ENCODE data around the gene TRAFD1. TPM values are rescaled to one million over a fixed set of nuclear protein-coding genes. Genes with fewer than 3 reads are reported as not detected.
"Not testable (repeated sequence)": the region's sequence is repeated elsewhere in the genome, so short reads cannot be mapped to it uniquely, and the experiment has no call there.

TRAFD1 gene
- total RNA-seq, 1 experiment from 2014 or later: 25.5 TPM

DNA sequence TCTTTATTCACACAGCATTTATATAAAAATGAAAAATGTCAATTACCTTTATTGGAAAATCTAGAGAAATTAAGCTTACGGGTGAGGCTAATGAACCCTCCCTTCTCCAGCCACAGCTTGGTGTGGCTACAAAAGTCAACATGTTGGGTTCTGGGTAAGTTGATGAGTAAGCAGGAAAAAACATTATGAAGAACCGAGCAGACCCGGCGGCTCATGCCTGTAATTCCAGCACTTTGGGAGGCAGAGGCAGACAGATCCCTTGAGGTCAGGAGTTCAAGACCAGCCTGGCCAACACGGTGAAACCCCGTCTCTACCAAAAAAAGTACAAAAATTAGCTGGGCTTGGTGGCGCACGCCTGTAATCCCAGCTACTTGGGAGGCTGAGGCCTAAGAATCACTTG is 27.7 kb upstream of the TRAFD1 start:
- H3K4me2 ChIP-seq (ENCODE audit: low read length): peak overlapping the region; percentile 63
- peaks cover 18% of the 10 kb centered on the region; the same call in 1 of the 2 replicates for H4K20me1 ChIP-seq (ENCODE audit: insufficient read depth)
- CTCF ChIA-PET: interaction anchor here (0.7 to 0.8 kb wide), 2 partner anchors 11 to 1876 kb away, joined by 3 to 4 read pairs; no protein-coding TSS in a partner anchor
- intact Hi-C loops (cut with micrococcal nuclease): no loop called here
- H2AFZ ChIP-seq (ENCODE audit: low read depth, low read length, poor library complexity, severe bottlenecking): no peak overlapping the region
- H3K36me3 ChIP-seq (ENCODE audit: control insufficient read depth in 1 of 2, insufficient read depth in 2 of 2, low read length in 2 of 2): peaks cover 13 to 36% of the 10 kb centered on the region in 2 experiments; a peak in 3 of 4 replicates
- no peaks in the 10 kb centered on the region for H3K9me3 ChIP-seq (ENCODE audit: control insufficient read depth in 1 of 2, insufficient read depth in 1 of 2, low read depth in 1 of 2, low read length in 2 of 2)
- peak overlapping the region; percentile 62 for H3K27ac ChIP-seq (ENCODE audit: low read depth, low read length)
- no peak overlapping the region for H3K4me3 ChIP-seq (replicated peaks in 1 of 2; ENCODE audit: low read depth in 1 of 2, low read length in 2 of 2)
- H3K79me2 ChIP-seq (ENCODE audit: insufficient read depth, low read length): peaks cover 98% of the 10 kb centered on the region
- peak overlapping the region; percentile 37 for H3K9ac ChIP-seq (ENCODE audit: low read length)
- POLR2A ChIA-PET: interaction anchor here (0.7 to 2.7 kb wide), 4 partner anchors 8 to 19 kb away, joined by 3 to 10 read pairs (median 4); no protein-coding TSS in a partner anchor
- 0 out of 2 replicates have a peak, but pooled peaks have one; percentile 35 for ATAC-seq
- TF ChIP-seq YY1 (IDR thresholded peaks at IDR 0.05; ENCODE audit: extremely low read depth, insufficient replicate concordance, low read depth, low read length) (no peak), POLR2AphosphoS5 (IDR thresholded peaks at IDR 0.05; ENCODE audit: low read depth, low read length) (no peak)
- H3K4me1 ChIP-seq (ENCODE audit: control insufficient read depth in 1 of 2, insufficient read depth in 2 of 2, low read length in 2 of 2): peaks cover 21 to 53% of the 10 kb centered on the region in 2 experiments
- no peak for DNase-seq (ENCODE audit: low read depth, low spot score)
- no TSS peak for BruUV-seq (replicated peaks)
- H3K27me3 ChIP-seq (ENCODE audit: insufficient read depth, low read length): no peaks in the 10 kb centered on the region
- RAD21 ChIA-PET (ENCODE audit: low non-redundant PET in 1 of 2, low total read pairs in 2 of 2, uncharacterized antibody in 2 of 2, unreplicated experiment in 2 of 2): no interaction called here
- H3K9me2 ChIP-seq (ENCODE audit: insufficient read depth): no peaks in the 10 kb centered on the region

DNA sequence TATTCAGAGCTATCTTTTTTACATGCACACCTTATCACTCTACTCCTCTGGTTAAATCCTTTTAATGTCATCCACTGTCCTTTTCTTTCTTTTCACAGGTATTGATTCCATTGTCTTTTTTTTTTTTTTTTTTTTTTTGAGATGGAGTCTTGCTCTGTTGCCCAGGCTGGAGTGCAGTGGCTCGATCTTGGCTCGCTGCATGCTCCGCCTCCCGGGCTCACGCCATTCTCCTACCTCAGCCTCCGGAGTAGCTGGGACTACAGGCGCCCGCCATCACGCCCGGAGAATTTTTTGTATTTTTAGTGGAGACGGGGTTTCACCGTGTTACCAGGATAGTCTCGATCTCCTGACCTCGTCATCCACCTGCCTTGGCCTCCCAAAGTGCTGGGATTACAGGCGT is 24.9 kb upstream of the TRAFD1 start:
- CTCF ChIA-PET; H3K27me3 ChIP-seq (ENCODE audit: insufficient read depth, low read length); H3K9ac ChIP-seq (ENCODE audit: low read length); H3K4me2 ChIP-seq (ENCODE audit: low read length); BruUV-seq (replicated peaks); DNase-seq (ENCODE audit: low read depth, low spot score); H3K9me3 ChIP-seq (ENCODE audit: control insufficient read depth in 1 of 2, insufficient read depth in 1 of 2, low read depth in 1 of 2, low read length in 2 of 2); RAD21 ChIA-PET (ENCODE audit: low non-redundant PET in 1 of 2, low total read pairs in 2 of 2, uncharacterized antibody in 2 of 2, unreplicated experiment in 2 of 2); H3K4me3 ChIP-seq (replicated peaks in 1 of 2; ENCODE audit: low read depth in 1 of 2, low read length in 2 of 2); H3K9me2 ChIP-seq (ENCODE audit: insufficient read depth); H3K27ac ChIP-seq (ENCODE audit: low read depth, low read length); ATAC-seq; H2AFZ ChIP-seq (ENCODE audit: low read depth, low read length, poor library complexity, severe bottlenecking): not testable (repeated sequence)
- Histone ChIP-seq H3K79me2 (ENCODE audit: insufficient read depth, low read length) (peaks cover 98% of the 10 kb centered on the region), H3K4me1 (ENCODE audit: control insufficient read depth in 1 of 2, insufficient read depth in 2 of 2, low read length in 2 of 2) (peaks cover 27 to 67% of the 10 kb centered on the region in 2 experiments), H3K36me3 (ENCODE audit: control insufficient read depth in 1 of 2, insufficient read depth in 2 of 2, low read length in 2 of 2) (peaks cover 13 to 37% of the 10 kb centered on the region in 2 experiments; a peak in 3 of 4 replicates), H4K20me1 (ENCODE audit: insufficient read depth) (peaks cover 25% of the 10 kb centered on the region)
- POLR2A ChIA-PET: interaction anchor here (0.5 kb wide), 1 partner anchor 38 kb away, joined by 3 read pairs; no protein-coding TSS in a partner anchor
- intact Hi-C loops (cut with micrococcal nuclease): loop anchor here (10.0 kb wide), 1 partner anchor 284 kb away; the partner anchor contains the start of gene HECTD4

Data from HCT116 (cell line).